SW480 (cell line): ENCODE measurements around the gene HPGD.

Experiments used
- DNase-seq: peaks from one replicate; pipeline ENCODE4 v3.0.0-alpha.2; 2016; ENCODE audit warnings: low spot score

Gene HPGD

DNA sequence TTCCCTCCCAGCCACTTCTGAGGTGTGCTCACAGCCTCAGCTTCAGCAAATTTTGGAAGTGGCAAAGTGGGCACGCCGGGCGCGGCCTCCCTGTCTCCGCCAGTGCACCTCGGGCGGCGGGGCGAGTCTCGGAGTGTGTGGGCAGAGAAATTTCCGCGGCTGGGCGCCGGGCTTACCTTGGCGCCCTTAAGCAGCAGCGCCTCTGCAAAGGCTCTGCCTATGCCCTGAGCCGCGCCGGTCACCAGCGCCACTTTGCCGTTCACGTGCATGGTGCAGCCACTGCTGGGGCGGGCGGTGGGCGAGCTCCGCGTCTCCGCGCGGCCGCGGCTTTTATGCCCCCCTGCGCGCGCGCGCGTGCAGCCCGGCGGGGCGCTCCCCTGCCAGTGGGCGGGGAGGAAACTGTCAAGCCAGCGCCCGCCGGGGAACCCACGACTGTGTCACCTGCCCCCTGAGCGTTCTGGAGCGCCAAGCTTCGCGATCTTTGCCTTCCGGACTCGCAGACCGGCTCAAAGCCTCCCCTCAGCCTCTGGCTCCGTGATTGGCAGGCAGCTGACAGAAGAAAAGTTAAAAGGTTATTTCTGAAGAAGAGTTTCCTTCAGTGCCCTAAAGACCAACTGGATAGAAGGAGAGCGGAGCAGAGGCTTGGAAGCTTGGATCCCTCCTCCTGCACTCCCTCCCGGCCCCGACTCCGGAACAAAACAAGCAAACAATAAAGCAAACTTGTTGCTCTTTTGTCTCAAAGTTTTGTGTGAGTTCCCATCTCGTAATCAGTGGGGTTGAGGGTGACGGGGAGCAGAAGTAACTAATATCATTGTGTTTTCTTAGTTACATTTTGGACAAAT is at the start of gene HPGD:
Gene HPGD, minus strand, starts transcription at position 306 of the 842 bp plus-strand sequence. Its CDS starts 37 bp downstream, at position 269.
- peak; percentile 61 for DNase-seq

DNA sequence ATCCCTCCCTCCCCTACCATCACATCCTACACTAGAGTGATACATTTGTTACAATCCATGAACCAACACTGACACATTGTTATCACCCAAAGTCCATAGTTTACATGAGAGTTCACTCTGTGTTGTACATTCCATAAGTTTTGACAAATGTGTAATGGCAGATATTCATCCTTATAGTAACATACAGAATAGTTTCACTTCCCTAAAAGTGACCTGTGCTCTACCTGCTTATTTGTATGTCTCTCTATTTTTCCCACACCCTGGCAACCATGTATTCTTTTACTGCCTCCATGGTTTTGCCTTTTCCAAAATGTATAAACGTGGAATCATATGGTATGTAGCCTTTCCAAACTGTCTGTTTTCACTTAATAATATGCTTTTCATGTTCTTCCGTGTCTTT is 42.2 kb upstream of the HPGD start:
- no peak for DNase-seq

DNA sequence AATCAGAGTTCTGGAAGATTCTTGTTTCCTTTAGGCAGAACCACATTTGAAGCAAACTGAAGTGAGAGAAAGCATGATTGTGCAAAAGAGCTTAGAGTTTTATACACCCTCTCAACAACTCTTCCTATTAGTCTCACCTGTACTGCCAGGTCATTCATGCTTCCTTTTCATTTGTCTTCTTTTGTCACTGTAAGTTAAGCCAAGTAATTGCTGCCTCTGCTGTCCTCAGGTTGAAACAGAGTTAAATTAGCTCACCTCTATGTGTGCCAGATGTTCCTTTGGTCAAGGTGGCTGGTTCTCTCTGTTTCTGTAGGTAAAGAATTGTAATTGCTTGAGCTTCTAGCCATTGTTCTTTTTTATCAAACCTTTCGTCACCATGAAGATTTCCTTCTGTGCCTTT is 41.1 kb upstream of the HPGD start:
- no peak for DNase-seq

DNA sequence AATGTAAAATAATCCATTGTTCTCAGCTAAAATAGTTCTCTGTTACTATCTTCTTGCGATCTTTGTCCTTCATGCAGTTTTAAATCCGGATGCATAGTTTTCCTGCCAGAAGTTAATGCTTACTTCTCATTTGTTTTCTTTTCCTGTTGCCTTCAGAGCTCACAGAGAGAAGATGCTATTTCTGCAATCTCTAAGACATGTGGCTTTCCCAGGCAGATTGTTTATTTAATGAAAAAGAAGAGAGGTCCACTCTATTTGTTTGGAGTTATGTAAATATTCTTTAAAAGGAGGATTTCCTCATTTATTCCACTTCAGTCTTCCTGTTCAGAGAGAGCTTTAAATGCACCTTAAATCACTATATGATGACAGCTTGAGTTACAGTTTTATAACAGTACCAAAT is 39.3 kb upstream of the HPGD start:
- no peak for DNase-seq

DNA sequence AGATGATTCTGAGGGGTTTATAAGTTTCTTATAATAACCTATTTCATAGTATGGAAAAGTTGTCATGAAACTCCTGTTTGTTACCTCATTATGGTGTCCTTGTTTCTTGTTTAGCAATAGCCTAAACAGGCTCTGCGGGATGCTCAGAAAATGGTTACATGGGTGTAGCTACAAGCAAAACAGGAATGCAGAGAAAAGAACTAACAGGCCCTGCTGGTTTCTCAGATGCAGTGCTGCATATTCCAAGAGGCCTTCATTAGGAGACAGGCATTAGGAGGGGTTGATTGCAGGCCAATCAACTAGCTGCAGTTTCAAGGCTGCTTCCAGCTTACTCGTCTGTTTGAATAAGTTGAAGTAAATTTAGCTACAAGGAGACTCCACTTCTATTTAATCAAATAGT is 37.6 kb upstream of the HPGD start:
- no peak for DNase-seq

DNA sequence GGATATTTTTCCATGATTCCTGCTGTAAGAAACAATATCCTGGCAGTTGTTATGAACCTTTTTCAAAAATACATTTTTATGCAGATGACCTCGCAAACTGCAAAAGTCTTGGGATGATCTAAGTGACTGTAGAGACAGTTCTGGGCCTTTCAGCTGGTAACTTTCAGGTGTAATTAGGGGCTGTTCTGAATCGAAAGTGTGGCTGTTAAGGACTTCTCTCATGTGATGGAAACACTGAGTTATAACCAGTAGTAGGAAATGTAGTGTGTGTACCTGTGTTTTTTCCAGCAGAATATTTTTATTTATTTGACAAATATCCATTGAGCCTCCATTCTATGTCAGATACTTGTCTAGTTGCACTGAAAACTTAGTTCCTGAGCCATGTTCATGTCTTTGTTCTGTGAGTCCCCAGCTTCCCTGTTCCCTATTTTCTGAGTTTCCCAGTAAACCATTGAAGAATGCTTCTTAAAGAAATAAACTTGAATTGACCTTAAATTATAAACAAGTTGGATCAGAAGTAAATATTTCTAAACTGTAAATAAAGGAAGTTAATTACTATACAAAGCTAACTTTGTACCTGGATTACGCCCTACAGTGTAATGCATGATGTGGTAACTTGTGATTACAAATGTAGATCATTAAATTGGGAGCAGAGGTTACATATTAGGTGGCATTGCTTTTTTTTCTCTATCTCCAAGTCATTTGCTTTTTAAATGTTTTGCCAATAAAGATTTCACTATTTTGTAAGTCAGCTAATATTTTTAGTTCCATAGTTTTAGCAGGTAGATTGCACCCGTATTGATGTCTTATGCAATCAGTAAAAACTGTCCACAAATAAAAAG is 33.7 kb upstream of the HPGD start:
- no peak for DNase-seq

DNA sequence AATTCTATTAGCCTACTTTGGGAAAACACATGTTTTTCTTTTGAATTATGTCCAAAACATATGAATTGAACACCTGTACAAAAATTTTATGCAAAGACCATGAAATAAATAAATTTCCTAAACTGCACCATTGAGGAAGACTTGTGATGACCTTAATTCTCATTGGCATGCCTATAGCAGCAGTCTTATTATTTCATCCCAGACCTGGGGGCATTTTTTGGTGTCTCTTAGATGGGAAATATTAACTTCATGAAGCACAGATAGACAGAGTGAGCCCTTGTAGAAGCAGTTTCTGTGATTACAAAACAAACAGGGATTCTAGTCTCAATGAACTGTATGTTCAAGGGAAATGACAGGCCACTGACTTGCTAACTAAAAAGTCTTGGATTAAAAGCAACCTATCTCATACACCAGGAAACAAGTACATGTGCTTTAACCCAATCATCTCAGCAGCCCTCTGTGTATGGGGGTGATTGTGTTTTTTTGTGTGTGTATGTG is 32.0 kb upstream of the HPGD start:
- no peak for DNase-seq

DNA sequence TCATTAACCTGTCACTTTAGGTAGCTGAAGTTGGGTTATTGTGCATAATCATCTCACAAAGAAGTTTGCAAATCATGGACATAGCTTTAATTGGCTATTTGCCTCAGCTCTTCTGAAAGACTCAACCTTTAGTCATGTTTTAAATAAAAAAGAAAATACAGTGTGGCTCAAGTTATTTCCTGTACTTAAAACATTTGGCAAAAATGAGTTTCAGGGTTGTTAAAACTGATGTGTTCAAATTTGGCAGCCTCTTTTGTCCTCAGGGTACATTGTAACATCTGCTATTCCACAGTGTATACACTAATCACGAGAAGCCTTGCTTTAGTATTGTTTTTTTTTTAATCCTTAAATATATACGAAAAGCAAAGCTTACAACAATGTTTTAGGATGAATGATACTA is 31.5 kb upstream of the HPGD start:
- no peak for DNase-seq

DNA sequence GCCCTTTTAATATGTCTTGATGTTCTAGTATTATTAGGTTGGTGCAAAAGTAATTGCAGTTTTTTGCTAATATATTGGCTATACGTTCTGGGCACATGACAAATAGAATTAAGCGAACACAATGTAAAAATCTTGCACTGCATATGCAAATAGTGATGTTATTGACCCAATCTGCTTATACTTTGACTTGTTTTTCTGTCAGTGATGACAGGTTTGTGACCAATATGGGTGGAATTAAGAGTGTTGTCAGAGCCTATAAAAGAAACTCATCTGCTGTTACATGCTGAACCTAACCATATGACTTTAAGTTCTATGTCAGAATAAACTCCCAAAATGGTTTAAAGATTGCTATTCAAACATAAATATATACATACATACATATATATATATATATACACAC is 30.7 kb upstream of the HPGD start:
- no peak for DNase-seq

DNA sequence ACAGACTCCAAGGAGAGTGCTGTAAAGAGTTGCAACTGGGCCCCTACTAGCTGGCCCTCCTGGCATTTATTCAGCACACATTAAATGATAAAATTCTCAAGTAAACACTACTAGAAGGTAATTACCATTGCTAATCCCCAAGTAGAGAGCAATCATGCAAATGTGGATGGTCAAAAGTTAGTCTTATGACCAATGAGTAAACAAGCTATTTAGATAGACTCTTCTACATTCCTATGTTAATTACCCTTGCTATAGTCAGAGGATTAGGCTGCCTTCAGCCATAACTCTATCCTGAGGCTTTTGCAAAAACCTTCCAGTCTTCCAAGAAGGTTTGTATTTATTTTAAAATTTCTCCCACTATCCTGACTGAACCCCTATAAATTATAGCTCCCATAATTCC is 28.3 kb upstream of the HPGD start:
- DNase-seq: no peak

DNA sequence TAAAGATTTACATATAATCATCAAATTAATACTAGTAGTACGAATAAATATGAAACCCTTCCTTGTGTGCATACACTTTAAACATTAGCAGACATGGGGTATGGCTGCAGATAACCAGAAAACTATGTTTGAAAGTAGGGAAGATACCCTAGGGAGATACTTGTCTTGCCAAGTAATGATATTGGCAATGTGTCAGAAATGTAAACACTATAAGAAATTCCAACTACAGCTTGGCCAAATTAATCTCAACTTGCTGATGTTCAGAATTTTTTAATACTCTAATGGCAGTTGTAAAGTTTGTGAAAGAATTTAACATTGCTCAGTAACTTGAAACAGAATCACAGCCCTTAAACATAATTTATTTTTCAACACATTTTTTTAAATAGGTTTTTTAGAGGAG is 27.4 kb upstream of the HPGD start:
- no peak for DNase-seq

DNA sequence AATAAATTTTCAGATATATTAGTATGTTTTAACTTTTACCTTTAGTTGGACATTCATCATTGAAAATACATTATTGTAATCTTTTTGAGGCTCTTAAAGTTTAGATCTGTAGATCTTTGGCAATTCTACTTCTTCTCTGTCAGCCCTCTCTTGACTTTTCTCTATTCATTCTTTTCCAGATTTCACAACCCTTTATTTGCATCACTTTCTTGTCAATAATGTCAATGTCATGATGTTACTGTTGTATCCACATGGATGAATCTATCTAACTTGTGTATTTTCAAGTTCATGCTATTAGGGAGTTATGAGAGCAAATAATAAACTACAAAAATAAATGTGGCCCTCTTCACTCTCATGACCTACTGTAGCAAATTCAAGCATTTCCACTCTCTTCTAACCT is 23.0 kb upstream of the HPGD start:
- DNase-seq: no peak

DNA sequence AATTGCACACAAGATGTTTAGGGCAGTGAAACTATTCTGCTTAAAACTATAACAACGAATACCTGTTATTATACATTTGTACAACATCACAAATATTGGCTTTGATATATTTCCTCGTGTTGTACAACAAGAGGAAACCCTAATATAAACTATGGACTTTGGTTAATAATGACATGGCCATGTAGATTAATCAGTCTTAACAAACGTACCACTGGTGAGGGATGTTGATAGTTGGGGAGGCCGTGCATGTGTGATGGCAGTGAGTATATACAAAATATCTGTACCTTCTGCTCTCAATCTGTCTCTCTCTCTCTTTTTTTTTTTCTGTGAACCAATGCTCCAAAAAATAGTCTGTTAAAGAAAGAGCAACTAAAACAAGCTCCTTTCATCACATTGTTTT is 22.2 kb upstream of the HPGD start:
- DNase-seq: no peak

DNA sequence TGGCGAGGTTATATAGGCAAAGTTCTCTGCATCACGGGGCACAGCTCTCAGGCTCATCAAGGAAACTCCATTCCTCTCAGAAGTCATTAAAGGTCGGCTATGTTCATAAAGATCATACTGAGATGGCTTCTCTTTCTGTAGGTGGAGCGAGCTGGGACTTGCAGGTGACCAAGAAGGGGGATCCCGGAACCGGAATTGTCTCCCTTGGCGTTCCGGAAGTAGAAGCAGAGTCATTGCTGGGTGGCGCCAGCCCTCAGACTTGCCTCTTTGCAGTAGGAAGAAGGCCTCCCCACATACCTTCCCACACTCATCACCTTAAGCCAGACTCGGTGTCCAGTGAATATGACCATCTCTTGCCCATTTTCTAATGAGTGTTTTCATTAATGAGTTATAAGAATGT is 17.9 kb upstream of the HPGD start:
- DNase-seq: no peak

DNA sequence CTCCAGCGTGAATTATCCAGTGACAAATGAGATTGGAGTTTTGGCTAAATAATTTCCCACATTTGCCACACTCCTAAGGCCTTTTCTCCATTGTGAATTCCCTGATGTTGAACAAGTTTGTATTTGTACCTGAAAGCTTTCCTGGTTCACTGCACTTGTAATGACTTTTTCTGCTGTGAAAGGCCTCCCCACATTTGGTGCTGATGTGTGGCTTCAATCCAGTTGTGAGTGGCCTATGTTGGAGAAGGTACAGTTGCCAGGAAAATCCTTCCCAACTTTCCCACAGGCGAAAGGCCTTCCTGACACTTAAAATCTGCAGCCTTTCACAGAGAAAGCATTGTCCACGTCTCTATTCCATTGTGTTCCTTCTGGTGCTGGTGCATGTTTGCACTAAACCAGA is 17.3 kb upstream of the HPGD start:
- no peak for DNase-seq

DNA sequence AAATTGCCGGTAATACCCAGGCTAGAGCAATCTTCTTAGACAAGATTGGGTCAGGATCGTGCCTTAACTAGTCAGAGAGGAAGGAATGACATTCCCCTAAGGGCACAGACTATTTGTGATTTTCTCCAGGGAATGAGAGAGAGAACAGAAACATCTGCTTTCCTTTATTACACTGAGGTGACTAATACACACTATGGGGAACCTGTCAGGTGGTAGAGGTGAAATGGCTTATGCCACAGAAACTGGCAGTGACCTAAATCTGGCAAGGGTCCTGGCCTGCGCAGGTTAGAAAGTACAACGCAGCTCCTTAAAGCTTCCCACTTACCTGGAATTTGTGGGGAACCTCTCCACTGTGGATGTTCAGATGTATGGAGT is 16.6 kb upstream of the HPGD start:
- DNase-seq: no peak

DNA sequence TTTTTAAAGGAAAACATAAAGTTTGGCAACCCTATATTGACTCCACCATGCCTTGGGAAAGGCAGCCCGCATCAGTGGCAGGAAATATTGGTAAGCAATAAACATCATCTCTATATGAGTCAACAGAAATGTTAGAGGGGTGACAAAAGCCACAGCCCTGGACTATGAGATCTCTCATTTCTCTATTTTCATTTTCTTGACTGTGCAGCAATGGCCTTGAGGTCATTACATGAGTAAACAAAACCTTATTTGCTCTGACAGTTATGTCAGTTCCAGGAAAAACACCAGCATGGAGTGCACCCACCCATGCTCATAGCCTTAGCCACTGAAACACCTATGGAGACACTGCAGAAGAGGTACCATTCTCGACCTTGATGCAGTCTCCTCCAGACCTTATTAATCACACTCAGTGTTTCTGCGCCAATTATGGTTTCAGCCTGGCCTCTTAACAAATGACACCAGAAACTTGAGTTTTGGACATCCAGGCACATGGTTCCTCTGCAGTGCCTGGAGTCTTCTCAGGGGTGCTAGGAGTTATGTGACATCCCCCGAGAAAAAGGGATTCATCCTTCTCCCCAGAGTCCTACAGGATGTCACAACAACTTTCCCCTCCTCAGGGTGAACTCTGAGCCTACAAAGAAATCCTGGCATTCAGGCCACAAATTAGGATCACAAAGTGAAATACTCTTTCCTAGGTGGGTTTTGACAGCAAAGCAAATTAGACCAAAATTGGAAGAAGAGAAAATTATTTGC is 16.0 kb upstream of the HPGD start:
- DNase-seq: no peak

DNA sequence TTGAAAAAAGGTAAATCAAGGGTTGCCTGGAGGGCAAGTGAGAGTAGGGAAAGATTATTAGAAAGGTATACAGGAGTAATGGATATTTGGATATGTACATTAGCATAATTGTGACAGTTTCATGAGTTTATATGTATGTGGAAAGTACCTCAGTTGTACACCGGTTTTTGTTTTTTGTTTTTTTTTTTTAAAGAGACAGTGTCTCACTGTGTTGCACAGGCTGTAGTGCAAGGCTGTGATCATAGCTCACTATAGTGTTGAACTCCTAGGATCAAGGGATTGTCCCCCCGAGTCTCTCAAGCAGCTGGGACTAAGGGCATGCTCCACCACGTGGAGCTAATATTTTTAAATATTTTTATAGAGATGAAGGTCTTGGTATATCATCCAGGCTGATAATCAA is 15.3 kb upstream of the HPGD start:
- no peak for DNase-seq

DNA sequence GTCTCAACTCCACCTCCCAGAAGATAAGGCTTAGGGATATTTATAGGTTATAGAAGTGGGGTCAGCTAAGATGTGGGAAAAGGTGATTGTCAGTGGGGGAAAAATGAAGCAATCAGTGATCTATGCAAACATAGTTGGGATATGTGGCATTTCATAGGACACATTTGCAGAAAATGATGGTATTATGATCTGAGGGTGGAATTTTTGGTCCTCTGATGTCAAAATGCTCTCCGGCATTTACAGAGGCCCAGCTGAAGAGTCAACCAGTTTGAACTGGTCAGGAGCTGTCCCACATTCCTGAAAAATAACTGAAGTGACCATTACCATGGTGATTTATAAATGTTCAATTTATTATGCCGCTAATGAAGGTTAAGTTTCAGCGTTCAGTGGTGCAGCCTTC is 12.2 kb upstream of the HPGD start:
- DNase-seq: no peak

DNA sequence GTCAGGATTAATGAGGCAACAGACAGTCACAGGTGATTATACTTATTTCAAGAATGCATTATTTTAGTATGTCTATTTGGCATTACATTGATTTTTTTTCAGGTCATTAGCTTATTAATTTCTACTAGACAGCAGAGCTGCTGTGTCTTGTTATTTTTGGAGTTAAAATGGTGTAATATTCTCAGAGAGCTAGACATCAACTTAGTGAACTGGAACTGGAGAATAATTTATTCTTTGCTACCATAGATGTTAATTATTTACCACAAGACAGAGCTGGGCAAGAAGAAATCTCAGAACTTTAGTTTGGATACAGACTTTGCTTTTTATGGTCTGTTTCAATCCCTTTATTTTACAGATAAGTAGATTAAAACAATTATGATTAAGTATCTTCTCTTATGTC is 10.2 kb upstream of the HPGD start:
- DNase-seq: no peak

DNA sequence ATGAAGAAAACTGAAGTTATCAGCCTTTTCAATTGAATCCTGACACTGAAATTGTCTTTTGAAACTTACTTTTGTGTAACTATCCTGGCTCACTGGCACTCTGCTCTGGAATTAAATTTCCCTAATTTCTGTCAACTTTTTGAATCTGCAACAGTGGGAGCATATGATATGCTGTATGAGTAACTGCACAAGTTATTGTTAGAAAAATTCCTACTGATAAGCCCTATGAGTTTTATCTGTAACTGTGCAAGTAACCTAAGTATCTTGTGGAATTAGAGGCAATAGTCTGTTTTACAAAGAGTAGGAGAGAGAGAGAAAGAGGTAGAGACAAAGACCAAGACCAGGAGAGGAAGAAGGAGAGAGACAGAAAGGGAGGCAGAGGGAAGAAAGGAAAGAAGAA is 9.2 kb upstream of the HPGD start:
- no peak for DNase-seq

DNA sequence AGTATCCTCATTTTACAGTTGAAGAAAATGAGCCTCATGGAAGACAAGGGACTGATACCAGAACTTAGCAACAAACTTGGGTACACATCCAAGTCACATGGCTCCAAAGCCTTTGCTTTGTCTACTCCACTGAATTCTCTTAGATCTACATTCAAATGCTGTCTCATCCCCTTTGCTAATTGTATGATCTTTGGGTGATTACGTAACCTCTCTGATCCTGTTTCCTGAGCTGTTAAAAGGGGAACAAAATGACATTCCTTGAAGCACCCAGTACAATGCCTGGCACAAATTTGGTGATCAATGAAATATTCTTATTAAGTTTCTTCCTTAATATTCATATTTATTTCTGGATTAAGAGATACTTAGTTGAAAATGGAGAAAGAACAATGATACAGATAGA is 5.9 kb upstream of the HPGD start:
- no peak for DNase-seq

DNA sequence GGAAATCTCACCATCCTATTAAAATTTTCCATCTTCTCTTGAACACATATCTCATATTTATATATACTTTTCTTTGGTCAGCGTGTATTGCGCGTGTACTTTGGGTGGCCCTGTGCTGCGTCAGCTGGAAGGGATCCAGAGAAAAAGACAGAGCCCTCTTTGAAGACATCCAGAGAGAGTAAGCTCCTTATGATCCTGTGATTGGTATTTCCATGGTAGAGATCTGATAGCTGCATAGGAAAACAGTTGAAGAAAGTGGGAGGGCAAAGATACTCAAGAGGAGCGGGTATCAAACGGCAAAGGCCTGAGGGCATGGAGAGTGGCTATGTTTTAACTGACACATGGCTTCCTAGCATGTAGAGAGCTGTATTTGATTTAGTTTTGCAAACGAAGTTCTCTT is 4.4 kb upstream of the HPGD start:
- DNase-seq: no peak
